Activated CD4-positive, alpha-beta T cell treated with anti-CD3 and anti-CD28 coated beads for 36 hours (primary cell): ENCODE data around the gene LTBP1. TPM values are rescaled to one million over a fixed set of nuclear protein-coding genes. Genes with fewer than 3 reads are reported as not detected.

Source experiments
- ATAC-seq: fragments of 200-7000 bp; cut with Tn5 transposase; one replicate; pipeline ENCODE4 v1.10.0; 2021; ENCODE audit warnings: mild to moderate bottlenecking, moderate library complexity
- CTCF ChIA-PET: fragments of 350-600 bp; sonication (Branson Sonifier 250); formaldehyde crosslinking; loops from one replicate; lab custom pipeline; 2021; ENCODE audit warnings: antibody characterized with exemption; lab: Charles Lee
- POLR2A ChIA-PET: fragments of 350-600 bp; sonication (Branson Sonifier 250); formaldehyde crosslinking; loops from one replicate; lab custom pipeline; 2021; ENCODE audit warnings: antibody characterized with exemption, inconsistent platforms; lab: Charles Lee
- DNase-seq: peaks from one replicate; pipeline ENCODE4 v3.0.0-alpha.2; 2020
- H3K27ac Mint-ChIP-seq: one replicate; pipeline ENCODE4 v1.8.0; 2021; ENCODE audit warnings: mixed read lengths
- H3K27me3 Mint-ChIP-seq: one replicate; pipeline ENCODE4 v1.8.0; 2021; ENCODE audit warnings: mixed read lengths
- H3K36me3 Mint-ChIP-seq: one replicate; pipeline ENCODE4 v1.8.0; 2021; ENCODE audit warnings: low read depth, mixed read lengths
- H3K4me1 Mint-ChIP-seq: one replicate; pipeline ENCODE4 v1.8.0; 2021; ENCODE audit warnings: mixed read lengths
- H3K4me3 Mint-ChIP-seq: one replicate; pipeline ENCODE4 v1.8.0; 2021; ENCODE audit warnings: mild to moderate bottlenecking, moderate library complexity, mixed read lengths
- H3K9me3 Mint-ChIP-seq: one replicate; pipeline ENCODE4 v1.8.0; 2021; ENCODE audit warnings: low read depth, mixed read lengths
- intact Hi-C, 2 experiments: fragments of 100-400 bp; cut with DNase I in 1 of 2; cut with micrococcal nuclease in 1 of 2; formaldehyde crosslinking; loops; one replicate each; pipeline versions ENCODE4 v1.14.2 to v1.15.1; 2022 to 2024; cut with DNase I, micrococcal nuclease
- total RNA-seq, 2 experiments: library from RNA; stranded (reverse); gene quantifications; one replicate each; pipeline ENCODE4 v1.2.3, GENCODE V29; 2021

The LTBP1 gene
- total RNA-seq, 2 experiments from 2014 or later, result 0.14 to 0.26 TPM

DNA sequence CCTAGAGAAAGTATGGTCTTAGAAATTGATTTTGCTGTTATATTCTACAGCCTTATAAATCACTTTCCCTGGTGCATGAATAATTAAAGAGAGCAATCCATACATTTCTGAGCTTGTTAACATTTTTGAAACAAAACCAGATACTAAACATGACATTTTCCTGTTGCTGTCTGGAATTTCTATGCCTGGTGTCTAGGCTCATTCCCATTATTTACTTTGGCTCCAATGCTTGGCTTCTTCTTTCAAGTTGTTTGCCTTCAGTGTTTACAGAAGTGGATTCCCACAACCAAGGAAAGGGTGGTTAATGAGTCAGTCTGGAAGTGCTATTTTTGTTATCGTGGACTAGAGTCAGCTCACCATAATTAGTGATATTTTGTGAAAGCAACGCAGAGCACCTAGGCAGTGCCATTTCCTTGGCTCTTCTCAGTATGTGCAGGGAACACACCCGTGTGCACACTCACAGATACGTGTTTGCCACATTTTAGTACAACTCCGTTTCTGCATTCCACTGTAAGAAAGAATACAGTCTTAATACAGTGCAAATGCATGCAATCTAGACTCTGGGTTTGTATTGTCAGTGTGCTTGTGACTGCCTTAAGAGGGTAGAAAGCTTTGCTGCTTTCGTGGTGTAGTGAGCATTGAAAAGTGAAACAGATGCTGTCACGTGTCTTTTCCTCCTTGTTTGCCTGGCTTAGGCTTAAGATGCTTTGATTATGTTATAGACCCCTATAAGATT is 344.7 kb downstream of the LTBP1 start:
- ChIA-PET CTCF (no interaction called here), POLR2A (no interaction called here)
- Mint-ChIP-seq H3K36me3 (no peaks in the 10 kb centered on the region), H3K4me1 (no peaks in the 10 kb centered on the region), H3K4me3 (no peak overlapping the region), H3K27me3 (peaks cover 12% of the 10 kb centered on the region), H3K27ac (no peak overlapping the region), H3K9me3 (no peaks in the 10 kb centered on the region)
- intact Hi-C loops, result no loop called here
- DNase-seq (no peak), ATAC-seq (no peak)

DNA sequence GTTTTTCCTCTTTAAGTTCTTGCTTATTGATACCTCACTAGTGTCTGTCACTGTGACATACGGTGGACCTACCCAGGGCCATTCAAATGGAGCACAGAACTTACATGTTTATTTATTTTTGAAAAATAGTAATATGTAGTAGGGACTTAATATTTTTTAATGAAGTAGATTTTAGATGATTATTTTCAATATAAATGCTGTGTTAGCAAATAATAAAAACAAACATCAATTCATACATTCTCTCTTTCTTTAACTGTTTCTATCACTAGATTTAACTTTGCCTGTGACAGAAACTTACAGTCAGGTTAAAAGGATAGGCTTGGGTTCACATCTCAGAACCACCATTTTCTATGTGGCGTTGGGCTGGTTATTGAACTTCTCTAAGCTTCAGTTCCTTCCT is 345.3 kb downstream of the LTBP1 start:
- ATAC-seq (no peak), DNase-seq (no peak)
- Mint-ChIP-seq H3K27me3 (peaks cover 12% of the 10 kb centered on the region), H3K36me3 (no peaks in the 10 kb centered on the region), H3K4me1 (no peaks in the 10 kb centered on the region), H3K9me3 (no peaks in the 10 kb centered on the region), H3K27ac (no peak overlapping the region), H3K4me3 (no peak overlapping the region)
- POLR2A ChIA-PET, result no interaction called here
- CTCF ChIA-PET, result no interaction called here
- intact Hi-C loops, result no loop called here

DNA sequence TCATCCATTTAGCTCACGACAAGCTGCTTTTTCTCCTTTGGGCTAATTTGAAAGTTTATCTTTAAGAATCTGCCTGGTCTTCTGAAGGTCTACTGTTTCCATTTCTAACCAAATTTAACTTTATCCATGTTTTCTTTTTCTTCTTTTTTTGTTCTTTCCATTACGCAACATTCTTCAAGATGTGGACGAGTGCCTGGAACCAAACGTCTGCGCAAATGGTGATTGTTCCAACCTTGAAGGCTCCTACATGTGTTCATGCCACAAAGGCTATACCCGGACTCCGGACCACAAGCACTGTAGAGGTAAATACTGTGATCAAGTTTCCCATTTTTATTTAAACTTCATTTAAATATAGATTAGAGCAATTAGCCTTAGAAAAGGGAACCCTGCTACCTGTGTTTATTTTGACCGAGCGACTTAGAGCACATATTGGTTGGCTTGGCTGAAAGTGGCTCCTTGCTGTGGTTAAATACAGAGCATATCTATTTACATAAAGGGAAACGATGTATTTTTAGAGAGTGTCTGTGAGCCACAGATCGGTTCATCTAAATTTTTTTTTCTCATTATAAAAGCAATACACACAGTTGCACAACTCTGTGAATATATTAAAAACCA is 346.3 kb downstream of the LTBP1 start:
- no peak for DNase-seq
- POLR2A ChIA-PET, result no interaction called here
- no peak for ATAC-seq
- Mint-ChIP-seq H3K9me3 (no peaks in the 10 kb centered on the region), H3K36me3 (no peaks in the 10 kb centered on the region), H3K27ac (no peak overlapping the region), H3K4me3 (no peak overlapping the region), H3K4me1 (no peaks in the 10 kb centered on the region), H3K27me3 (peaks cover 4% of the 10 kb centered on the region)
- intact Hi-C loops, result no loop called here
- CTCF ChIA-PET, result no interaction called here

GRCh38 chr2:33298233-33298632 is 351.5 kb downstream of the LTBP1 start:
- POLR2A ChIA-PET, result no interaction called here

DNA sequence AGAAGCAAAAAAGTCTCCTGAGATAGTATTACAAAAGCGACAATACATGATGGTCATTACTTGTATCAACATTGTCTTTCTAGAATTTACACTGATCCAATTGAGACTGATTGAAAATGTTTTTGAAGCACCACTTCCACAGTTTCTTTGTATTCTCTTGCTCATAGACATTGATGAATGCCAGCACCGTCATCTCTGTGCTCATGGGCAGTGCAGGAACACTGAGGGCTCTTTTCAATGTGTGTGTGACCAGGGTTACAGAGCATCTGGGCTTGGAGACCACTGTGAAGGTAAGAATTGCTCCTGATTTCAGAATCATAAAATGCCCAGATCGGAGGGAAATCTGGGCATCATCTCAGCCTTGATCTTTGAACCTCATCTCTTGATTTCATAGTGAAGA is 354.6 kb downstream of the LTBP1 start:
- Mint-ChIP-seq H3K9me3 (no peaks in the 10 kb centered on the region), H3K4me1 (no peaks in the 10 kb centered on the region), H3K27me3 (no peaks in the 10 kb centered on the region), H3K4me3 (no peak overlapping the region), H3K36me3 (no peaks in the 10 kb centered on the region), H3K27ac (no peak overlapping the region)
- ChIA-PET CTCF (no interaction called here), POLR2A (no interaction called here)
- ATAC-seq (no peak), DNase-seq (no peak)
- intact Hi-C loops, result no loop called here

More at GRCh38 chr2:33298233-33298632, 351.5 kb downstream of the LTBP1 start:
- Mint-ChIP-seq H3K36me3 (no peaks in the 10 kb centered on the region), H3K4me1 (no peaks in the 10 kb centered on the region), H3K9me3 (no peaks in the 10 kb centered on the region), H3K27me3 (no peaks in the 10 kb centered on the region), H3K4me3 (no peak overlapping the region), H3K27ac (no peak overlapping the region)
- ATAC-seq (no peak), DNase-seq (no peak)
- CTCF ChIA-PET, result interaction anchor here (0.6 to 1.2 kb wide), 2 partner anchors 25 to 74 kb away, joined by 3 read pairs; no protein-coding TSS in a partner anchor
- intact Hi-C loops, result no loop called here

DNA sequence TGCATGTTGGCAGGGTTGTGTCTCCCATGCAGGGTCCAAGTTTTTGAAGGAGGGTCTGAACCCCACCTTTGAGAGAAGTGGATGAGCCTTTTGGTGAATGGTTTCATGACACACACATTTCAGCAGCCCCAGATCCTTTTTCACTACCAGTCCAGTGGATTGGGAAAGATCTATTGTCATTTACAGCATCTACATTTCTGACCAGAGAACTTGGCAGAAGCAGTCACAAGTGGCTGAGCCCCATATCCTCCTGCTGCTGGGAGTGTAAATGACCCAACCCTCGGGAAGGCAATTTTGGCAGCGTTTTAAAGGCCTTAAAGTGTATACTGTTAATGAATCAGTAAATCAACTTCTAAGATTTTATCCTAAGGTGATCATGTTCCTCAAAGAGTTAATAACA is 355.6 kb downstream of the LTBP1 start:
- Mint-ChIP-seq H3K9me3 (no peaks in the 10 kb centered on the region), H3K4me3 (no peak overlapping the region), H3K27me3 (no peaks in the 10 kb centered on the region), H3K36me3 (no peaks in the 10 kb centered on the region), H3K4me1 (no peaks in the 10 kb centered on the region), H3K27ac (no peak overlapping the region)
- ATAC-seq (no peak), DNase-seq (no peak)
- ChIA-PET CTCF (no interaction called here), POLR2A (no interaction called here)
- intact Hi-C loops, result no loop called here

- CTCF ChIA-PET, result interaction anchor here (0.5 kb wide), 1 partner anchor 184 kb away, joined by 3 read pairs; no protein-coding TSS in a partner anchor
- Mint-ChIP-seq H3K4me1 (no peaks in the 10 kb centered on the region), H3K4me3 (no peak overlapping the region), H3K36me3 (no peaks in the 10 kb centered on the region), H3K27ac (no peak overlapping the region), H3K27me3 (no peaks in the 10 kb centered on the region), H3K9me3 (no peaks in the 10 kb centered on the region)
- POLR2A ChIA-PET, result no interaction called here
- ATAC-seq (no peak), DNase-seq (no peak)
- intact Hi-C loops, result no loop called here
Observed at GRCh38 chr2:33304032-33304864, 357.5 kb downstream of the LTBP1 start.

DNA sequence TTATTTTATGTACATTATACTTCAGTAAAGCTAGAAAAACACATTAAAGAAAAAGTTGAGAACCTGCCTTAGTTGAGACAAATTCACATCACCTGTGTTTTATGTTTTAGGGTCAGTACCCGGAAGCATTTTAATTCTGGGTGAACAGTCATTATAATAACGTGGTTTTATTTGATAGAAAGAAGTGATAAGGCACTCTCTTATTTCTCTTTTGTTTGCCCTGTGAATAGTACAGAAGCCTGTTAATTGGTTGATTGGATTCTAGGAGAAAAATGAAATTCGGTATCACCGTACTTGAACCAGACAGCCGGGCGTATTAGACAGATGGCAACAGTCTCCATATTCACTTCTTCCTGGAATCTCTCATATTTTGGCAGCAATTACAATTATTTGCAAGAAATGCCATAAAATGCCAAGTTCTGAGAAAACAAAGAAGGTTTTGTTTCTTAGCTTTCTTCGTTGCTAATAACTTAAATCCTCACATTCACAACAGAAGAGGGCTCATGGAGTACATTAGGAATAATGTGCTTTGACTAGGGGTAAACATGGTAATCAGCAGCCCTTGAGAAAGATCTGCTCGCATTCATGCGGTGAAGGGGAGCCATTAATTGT is 361.0 kb downstream of the LTBP1 start:
- CTCF ChIA-PET, result no interaction called here
- no peaks in the 10 kb centered on the region for H3K9me3 Mint-ChIP-seq
- intact Hi-C loops, result no loop called here
- H3K4me3 Mint-ChIP-seq, result no peak overlapping the region
- peaks cover 13% of the 10 kb centered on the region for H3K27me3 Mint-ChIP-seq
- no peak overlapping the region for H3K27ac Mint-ChIP-seq
- ATAC-seq (no peak), DNase-seq (no peak)
- POLR2A ChIA-PET, result no interaction called here
- H3K36me3 Mint-ChIP-seq, result no peaks in the 10 kb centered on the region
- H3K4me1 Mint-ChIP-seq, result no peaks in the 10 kb centered on the region

DNA sequence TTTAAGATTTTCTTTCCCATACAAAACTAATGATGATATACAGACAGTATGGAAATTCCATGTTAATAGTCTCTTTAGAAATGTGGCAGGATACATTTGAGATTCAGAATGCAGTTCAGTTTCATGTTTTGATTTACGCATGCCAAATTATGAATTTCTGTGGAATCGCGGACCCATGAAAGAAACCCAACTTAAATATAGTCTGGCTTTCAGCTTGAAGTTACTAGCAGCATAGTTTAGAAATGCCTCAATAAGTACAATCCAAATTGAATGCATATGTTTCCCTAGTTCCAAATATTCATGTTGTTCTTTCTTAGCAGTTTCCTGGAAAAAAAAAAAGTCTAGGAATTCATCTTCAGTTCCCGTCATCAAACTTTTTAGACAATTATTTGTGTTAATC is 365.6 kb downstream of the LTBP1 start:
- no peak for ATAC-seq
- Mint-ChIP-seq H3K9me3 (no peaks in the 10 kb centered on the region), H3K27ac (no peak overlapping the region), H3K36me3 (no peaks in the 10 kb centered on the region), H3K27me3 (peaks cover 22% of the 10 kb centered on the region), H3K4me3 (no peak overlapping the region), H3K4me1 (peaks cover 2% of the 10 kb centered on the region)
- intact Hi-C loops, result no loop called here
- DNase-seq, result no peak
- ChIA-PET CTCF (interaction anchor here (0.7 kb wide), 1 partner anchor 1083 kb away, joined by 3 read pairs; no protein-coding TSS in a partner anchor), POLR2A (no interaction called here)

DNA sequence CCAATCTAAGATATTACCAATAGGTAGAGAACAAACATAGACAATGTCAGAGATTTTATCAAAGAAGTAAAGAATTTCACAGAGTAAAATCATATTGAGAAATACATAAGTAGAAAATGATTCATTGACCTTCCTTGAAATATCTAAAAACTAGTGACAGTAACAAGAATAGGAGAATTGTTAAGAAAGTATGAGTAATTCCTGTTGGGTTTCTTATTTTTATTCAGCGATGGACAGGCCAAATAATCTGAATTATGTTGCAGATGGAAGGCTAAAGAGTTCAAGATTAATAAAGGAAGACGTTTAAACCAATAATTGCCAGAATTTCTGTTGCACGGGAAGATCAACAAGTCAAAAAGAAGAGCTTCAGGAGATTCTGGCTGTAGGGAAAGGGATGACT is 366.3 kb downstream of the LTBP1 start:
- CTCF ChIA-PET, result interaction anchor here (0.7 kb wide), 1 partner anchor 1082 kb away, joined by 3 read pairs; no protein-coding TSS in a partner anchor
- Mint-ChIP-seq H3K27ac (no peak overlapping the region), H3K36me3 (no peaks in the 10 kb centered on the region), H3K27me3 (peaks cover 23% of the 10 kb centered on the region), H3K9me3 (no peaks in the 10 kb centered on the region), H3K4me1 (peaks cover 2% of the 10 kb centered on the region), H3K4me3 (no peak overlapping the region)
- ATAC-seq (no peak), DNase-seq (no peak)
- intact Hi-C loops, result no loop called here
- POLR2A ChIA-PET, result no interaction called here

DNA sequence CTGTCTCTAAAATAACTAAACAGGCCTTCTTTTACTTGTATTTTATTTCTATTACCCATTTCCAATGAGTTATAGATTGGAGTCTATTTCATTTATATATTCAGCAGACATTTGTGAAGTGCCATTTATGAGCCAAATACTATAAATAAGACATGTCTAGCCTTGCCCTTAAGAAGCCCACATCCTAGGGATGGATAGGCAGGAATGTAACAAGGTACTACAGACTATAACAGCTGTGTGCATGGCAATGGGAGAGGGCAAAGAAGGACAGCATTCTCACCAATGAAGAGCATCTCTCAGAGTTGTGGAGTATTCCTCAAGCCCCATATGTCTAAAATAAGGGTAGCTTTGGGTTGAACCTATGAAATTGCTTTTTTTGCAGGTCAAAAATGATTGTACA is 367.8 kb downstream of the LTBP1 start:
- CTCF ChIA-PET, result no interaction called here
- no peak for DNase-seq

More for the DNA sequence above, 367.8 kb downstream of the LTBP1 start:
- peaks cover 25% of the 10 kb centered on the region for H3K27me3 Mint-ChIP-seq
- POLR2A ChIA-PET, result no interaction called here
- no peak overlapping the region for H3K27ac Mint-ChIP-seq
- no peaks in the 10 kb centered on the region for H3K9me3 Mint-ChIP-seq
- no peak overlapping the region for H3K4me3 Mint-ChIP-seq
- ATAC-seq, result no peak
- no peaks in the 10 kb centered on the region for H3K36me3 Mint-ChIP-seq
- H3K4me1 Mint-ChIP-seq, result peaks cover 2% of the 10 kb centered on the region
- intact Hi-C loops, result no loop called here
